Naive thymus-derived CD4-positive, alpha-beta T cell (primary cell): ENCODE data around the gene CISD1. TPM values are rescaled to one million over a fixed set of nuclear protein-coding genes. Genes with fewer than 3 reads are reported as not detected.

Source experiments
- ATAC-seq: fragments of 150-1000 bp; cut with Tn5 transposase; 2 replicates; pipeline ENCODE4 v1.10.0; 2021; ENCODE audit warnings: mild to moderate bottlenecking, moderate library complexity
- CTCF ChIA-PET: fragments of 350-600 bp; sonication (Branson Sonifier 250); formaldehyde crosslinking; loops from one replicate; lab custom pipeline; 2021; ENCODE audit warnings: antibody characterized with exemption; lab: Charles Lee
- POLR2A ChIA-PET: fragments of 350-600 bp; sonication (Branson Sonifier 250); formaldehyde crosslinking; loops from one replicate; lab custom pipeline; 2021; ENCODE audit warnings: antibody characterized with exemption, inconsistent platforms; lab: Charles Lee
- DNase-seq, 9 donors: peaks; one replicate each; pipeline versions ENCODE4 v3.0.0 to v3.0.0-alpha.2; 2020 to 2022; ENCODE audit warnings: mixed read lengths in 1 of 9
- H3K27ac ChIP-seq: one replicate; pipeline ENCODE4 v1.7.0; 2013; ENCODE audit warnings: mild to moderate bottlenecking, low read depth, low read length, moderate library complexity
- H3K27me3 ChIP-seq, 2 donors: one replicate each; pipeline ENCODE4 v1.7.0; 2013; ENCODE audit warnings: low read length in 2 of 2, mild to moderate bottlenecking in 2 of 2, moderate library complexity in 2 of 2; ENCODE audit not compliant: control insufficient read depth in 2 of 2, insufficient read depth in 2 of 2
- H3K36me3 ChIP-seq, 3 experiments: 1 replicate in 2 of 3; 2 replicates in 1 of 3; pipeline ENCODE4 v1.7.0; 2013; ENCODE audit warnings: low read length in 3 of 3, mild to moderate bottlenecking in 3 of 3, moderate library complexity in 1 of 3; ENCODE audit not compliant: insufficient read depth in 3 of 3, control insufficient read depth in 2 of 3
- H3K4me1 ChIP-seq, 2 donors: one replicate each; pipeline ENCODE4 v1.7.0; 2013; ENCODE audit warnings: low read length in 2 of 2, mild to moderate bottlenecking in 2 of 2, moderate library complexity in 1 of 2; ENCODE audit not compliant: control insufficient read depth in 2 of 2, insufficient read depth in 2 of 2
- H3K4me3 ChIP-seq: 2 replicates; pipeline ENCODE4 v1.7.0; 2013; ENCODE audit warnings: mild to moderate bottlenecking, low read length
- H3K9me3 ChIP-seq, 3 experiments: 1 replicate in 2 of 3; 2 replicates in 1 of 3; pipeline ENCODE4 v1.7.0; 2013; ENCODE audit warnings: low read length in 3 of 3; ENCODE audit not compliant: control insufficient read depth in 2 of 3
- H3K27ac Mint-ChIP-seq, 9 donors: one replicate each; pipeline ENCODE4 v1.8.0; 2020 to 2022; ENCODE audit warnings: mixed read lengths in 9 of 9, mild to moderate bottlenecking in 8 of 9, moderate library complexity in 5 of 9, inconsistent platforms in 2 of 9
- H3K27me3 Mint-ChIP-seq, 5 donors: one replicate each; pipeline ENCODE4 v1.8.0; 2021 to 2022; ENCODE audit warnings: mixed read lengths in 5 of 5, mild to moderate bottlenecking in 1 of 5
- H3K36me3 Mint-ChIP-seq, 5 donors: one replicate each; pipeline ENCODE4 v1.8.0; 2020 to 2022; ENCODE audit warnings: mixed read lengths in 5 of 5, mild to moderate bottlenecking in 3 of 5, inconsistent platforms in 1 of 5
- H3K4me1 Mint-ChIP-seq, 7 donors: one replicate each; pipeline ENCODE4 v1.8.0; 2020 to 2022; ENCODE audit warnings: mixed read lengths in 7 of 7, mild to moderate bottlenecking in 3 of 7, inconsistent platforms in 1 of 7
- H3K4me3 Mint-ChIP-seq, 10 donors: one replicate each; pipeline ENCODE4 v1.8.0; 2020 to 2022; ENCODE audit warnings: mild to moderate bottlenecking in 10 of 10, mixed read lengths in 10 of 10, moderate library complexity in 6 of 10, inconsistent platforms in 2 of 10
- H3K9me3 Mint-ChIP-seq, 11 donors: one replicate each; pipeline ENCODE4 v1.8.0; 2020 to 2022; ENCODE audit warnings: mixed read lengths in 11 of 11, mild to moderate bottlenecking in 4 of 11, inconsistent platforms in 1 of 11, moderate library complexity in 1 of 11
- intact Hi-C, 2 donors: fragments of 100-400 bp; cut with micrococcal nuclease; formaldehyde crosslinking; loops; one replicate each; pipeline ENCODE4 v1.15.1; 2023
- polyA plus RNA-seq, 2 donors: library from polyadenylated mRNA; unstranded; fragments of 300-500 nt; fragmentation: Illumina TruSeq; gene quantifications; one replicate each; pipeline ENCODE4 v1.2.3, GENCODE V29; 2021
- total RNA-seq, 6 experiments: library from RNA in 5 of 6; stranded (reverse) in 5 of 6; gene quantifications; 1 replicate in 5 of 6; 2 replicates in 1 of 6; pipeline ENCODE4 v1.2.3 and lab custom pipeline; 2021 to 2026

The CISD1 gene
- total and polyA plus RNA-seq, 7 experiments from 2014 or later = 5.1 to 60.4 (median 15.5) TPM

- ChIA-PET POLR2A (interaction anchor here (0.6 to 2.9 kb wide), 4 partner anchors 10 to 1638 kb away, joined by 3 to 18 read pairs (median 6); partner anchors contain the start of genes CCDC6 and TFAM), CTCF (interaction anchor here (1.4 to 2.1 kb wide), 3 partner anchors 34 to 117 kb away, joined by 3 to 9 read pairs (median 5); partner anchors contain the start of gene TFAM)
- Mint-ChIP-seq H3K4me3 (peak within 1 kb of the TSS; percentile 98 to 99 (median 98)), H3K36me3 (peaks cover 0 to 5% (median 0%) of the 10 kb centered on the region in 5 donors), H3K4me1 (peaks cover 14 to 56% (median 45%) of the 10 kb centered on the region in 7 donors), H3K27me3 (peaks cover 0 to 2% (median 0%) of the 10 kb centered on the region in 5 donors), H3K27ac (peak within 1 kb of the TSS; percentile 91 to 98 (median 96)), H3K9me3 (peaks cover 0 to 1% (median 0%) of the 10 kb centered on the region in 11 donors)
- DNase-seq (peak; percentile 90 to 97 (median 93)), ATAC-seq (peak; percentile 82)
- H3K27me3 ChIP-seq = no peaks in the 10 kb centered on the region
- no peaks in the 10 kb centered on the region for H3K9me3 ChIP-seq
- peaks cover 18 to 20% of the 10 kb centered on the region in 2 donors for H3K4me1 ChIP-seq
- no peaks in the 10 kb centered on the region for H3K36me3 ChIP-seq
- intact Hi-C loops = loop anchor here (1.0 to 10.0 kb wide), 7 partner anchors 23 to 1903 kb away; partner anchors contain the start of genes CCDC6 (in 2 of the 2), TFAM (in 1 of the 2) and ZWINT (in 1 of the 2)
- H3K27ac ChIP-seq = peak within 1 kb of the TSS; percentile 77
- peak within 1 kb of the TSS; percentile 73 for H3K4me3 ChIP-seq
Observed at GRCh38 chr10:58267713-58268453, 1.1 kb upstream of the CISD1 start, which contains the start of gene IPMK. Gene IPMK, minus strand, starts transcription at chr10:58267894. Its CDS starts 283 bp downstream, at chr10:58267611.

- H3K27me3 ChIP-seq = no peaks in the 10 kb centered on the region
- peaks cover 0 to 2% (median 0%) of the 10 kb centered on the region in 5 donors for H3K27me3 Mint-ChIP-seq
- peak overlapping the region; percentile 73 for H3K4me3 ChIP-seq
- peaks cover 18 to 20% of the 10 kb centered on the region in 2 donors for H3K4me1 ChIP-seq
- CTCF ChIA-PET = interaction anchor here (0.5 to 1.4 kb wide), 4 partner anchors 33 to 143 kb away, joined by 3 to 5 read pairs (median 4); partner anchors contain the start of gene TFAM
- POLR2A ChIA-PET = interaction anchor here (0.6 to 2.9 kb wide), 7 partner anchors 10 to 1638 kb away, joined by 3 to 18 read pairs (median 5); partner anchors contain the start of genes CCDC6 and TFAM
- ATAC-seq (no peak), DNase-seq (no peak)
- intact Hi-C loops = loop anchor here (1.0 to 10.0 kb wide), 7 partner anchors 22 to 1904 kb away; partner anchors contain the start of genes CCDC6 (in 2 of the 2), TFAM (in 1 of the 2) and ZWINT (in 1 of the 2)
- no peaks in the 10 kb centered on the region for H3K9me3 ChIP-seq
- H3K4me3 Mint-ChIP-seq = peak overlapping the region; percentile 89 to 99 (median 98)
- peak overlapping the region; percentile 77 for H3K27ac ChIP-seq
- no peaks in the 10 kb centered on the region for H3K36me3 ChIP-seq
- H3K27ac Mint-ChIP-seq = peak overlapping the region; percentile 91 to 97 (median 96)
- H3K36me3 Mint-ChIP-seq = peaks cover 0 to 4% (median 0%) of the 10 kb centered on the region in 5 donors
- H3K9me3 Mint-ChIP-seq = peaks cover 0 to 1% (median 0%) of the 10 kb centered on the region in 11 donors
- H3K4me1 Mint-ChIP-seq = peaks cover 11 to 55% (median 44%) of the 10 kb centered on the region in 7 donors
Observed at GRCh38 chr10:58268454-58268945, 462 bp upstream of the CISD1 start.

- peak overlapping the region; percentile 89 to 99 (median 98) for H3K4me3 Mint-ChIP-seq
- ChIA-PET CTCF (no interaction called here), POLR2A (interaction anchor here (2.9 kb wide), 1 partner anchor 116 kb away, joined by 18 read pairs; the partner anchor contains the start of gene TFAM)
- no peak for ATAC-seq
- Histone ChIP-seq H3K27me3 (no peaks in the 10 kb centered on the region), H3K4me1 (peaks cover 18 to 20% of the 10 kb centered on the region in 2 donors), H3K27ac (peak overlapping the region; percentile 77), H3K9me3 (no peaks in the 10 kb centered on the region), H3K36me3 (no peaks in the 10 kb centered on the region), H3K4me3 (peak overlapping the region; percentile 73)
- H3K4me1 Mint-ChIP-seq = peaks cover 5 to 43% (median 34%) of the 10 kb centered on the region in 7 donors
- intact Hi-C loops = loop anchor here (1.0 to 10.0 kb wide), 10 partner anchors 12 to 1909 kb away; partner anchors contain the start of genes ZWINT (in 2 of the 2), CCDC6 (in 1 of the 2) and TFAM (in 1 of the 2)
- DNase-seq = no peak
- peaks cover 0 to 4% (median 0%) of the 10 kb centered on the region in 5 donors for H3K36me3 Mint-ChIP-seq
- peaks cover 0 to 1% (median 0%) of the 10 kb centered on the region in 11 donors for H3K9me3 Mint-ChIP-seq
- peak overlapping the region in 8 of 9 donors; percentile 18 to 97 (median 96) for H3K27ac Mint-ChIP-seq
- peaks cover 0 to 2% (median 0%) of the 10 kb centered on the region in 5 donors for H3K27me3 Mint-ChIP-seq
Observed at GRCh38 chr10:58269782-58270290, 874 bp downstream of the CISD1 start.

GRCh38 chr10:58275261-58275660 is 6.3 kb downstream of the CISD1 start:
- H3K9me3 ChIP-seq = no peaks in the 10 kb centered on the region
- H3K4me1 ChIP-seq = peaks cover under 1 to 5% of the 10 kb centered on the region in 2 donors
- no peak for DNase-seq
- intact Hi-C loops = no loop called here
- Mint-ChIP-seq H3K27ac (peak overlapping the region in 1 of 9 donors; percentile 34), H3K9me3 (no peaks in the 10 kb centered on the region), H3K36me3 (peaks cover 0 to 13% (median 5%) of the 10 kb centered on the region in 5 donors), H3K4me1 (peaks cover 1 to 21% (median 17%) of the 10 kb centered on the region in 7 donors), H3K4me3 (no peak overlapping the region), H3K27me3 (no peaks in the 10 kb centered on the region)
- peaks cover 0 to 3% (median 0%) of the 10 kb centered on the region in 3 experiments for H3K36me3 ChIP-seq
- ChIA-PET POLR2A (no interaction called here), CTCF (no interaction called here)
- no peak overlapping the region for H3K4me3 ChIP-seq
- no peak for ATAC-seq
- no peaks in the 10 kb centered on the region for H3K27me3 ChIP-seq
- H3K27ac ChIP-seq = no peak overlapping the region

- peak overlapping the region in 1 of 9 donors; percentile 59 for H3K27ac Mint-ChIP-seq
- no peaks in the 10 kb centered on the region for H3K9me3 ChIP-seq
- CTCF ChIA-PET = no interaction called here
- H3K9me3 Mint-ChIP-seq = no peaks in the 10 kb centered on the region
- H3K36me3 Mint-ChIP-seq = peaks cover 0 to 20% (median 5%) of the 10 kb centered on the region in 5 donors
- H3K4me1 ChIP-seq = no peaks in the 10 kb centered on the region
- H3K4me1 Mint-ChIP-seq = peaks cover 0 to 27% (median 15%) of the 10 kb centered on the region in 7 donors
- intact Hi-C loops = no loop called here
- ATAC-seq (no peak), DNase-seq (no peak)
- H3K4me3 ChIP-seq = no peak overlapping the region
- no peak overlapping the region for H3K27ac ChIP-seq
- POLR2A ChIA-PET = no interaction called here
- peaks cover 0 to 3% (median 0%) of the 10 kb centered on the region in 3 experiments for H3K36me3 ChIP-seq
- H3K27me3 ChIP-seq = no peaks in the 10 kb centered on the region
- no peaks in the 10 kb centered on the region for H3K27me3 Mint-ChIP-seq
- no peak overlapping the region for H3K4me3 Mint-ChIP-seq
Observed at GRCh38 chr10:58275908-58276307, 6.9 kb downstream of the CISD1 start.
